Heart right ventricle (tissue), 16 donors: Measurements from ENCODE around the gene FAM210B. TPM values are rescaled to one million over a fixed set of nuclear protein-coding genes. Genes with fewer than 3 reads are reported as not detected.
"Not testable (repeated sequence)": the region's sequence is repeated elsewhere in the genome, so short reads cannot be mapped to it uniquely, and the experiment has no call there.

ENCODE experiments used
- ATAC-seq, 8 donors: fragments of 200-7000 bp; cut with Tn5 transposase; one replicate each; pipeline ENCODE4 v1.9.1; 2020; ENCODE audit warnings: mild to moderate bottlenecking in 8 of 8, moderate library complexity in 8 of 8, moderate number of reproducible peaks in 1 of 8
- DNase-seq, 2 donors: peaks; one replicate each; pipeline ENCODE4 v3.0.0-alpha.2; 2020
- H3K27ac ChIP-seq, 10 donors: fragments of 200-600 bp; sonication (generic) in 2 of 10; one replicate each; pipeline versions ENCODE4 v1.5.0 to v1.8.0; 2020 to 2022; ENCODE audit warnings: mild to moderate bottlenecking in 3 of 10
- H3K27me3 ChIP-seq, 7 donors: fragments of 200-600 bp; one replicate each; pipeline ENCODE4 v1.8.0; 2021 to 2022; ENCODE audit warnings: mild to moderate bottlenecking in 2 of 7
- H3K36me3 ChIP-seq, 9 donors: fragments of 200-600 bp; sonication (generic) in 1 of 9; one replicate each; pipeline versions ENCODE4 v1.5.0 to v1.8.0; 2020 to 2022; ENCODE audit warnings: mild to moderate bottlenecking in 2 of 9
- H3K4me1 ChIP-seq, 9 donors: fragments of 200-600 bp; sonication (generic) in 1 of 9; one replicate each; pipeline versions ENCODE4 v1.5.0 to v1.8.0; 2020 to 2022; ENCODE audit warnings: mild to moderate bottlenecking in 4 of 9
- H3K4me3 ChIP-seq, 10 donors: fragments of 200-600 bp; sonication (generic) in 2 of 10; one replicate each; pipeline versions ENCODE4 v1.5.0 to v1.8.0; 2020 to 2022; ENCODE audit warnings: mild to moderate bottlenecking in 7 of 10, moderate library complexity in 2 of 10
- H3K9me3 ChIP-seq, 11 donors: fragments of 200-600 bp in 10 of 11; sonication (generic) in 2 of 11; one replicate each; pipeline versions ENCODE4 v1.5.0 to v1.8.0; 2013 to 2022; ENCODE audit warnings: mild to moderate bottlenecking in 2 of 11, control low read depth in 1 of 11, moderate library complexity in 1 of 11
- WGBS, 2 donors: extraction: QIAGEN DNeasy Blood & Tissue Kit; methylation state at CpG; one replicate each; pipeline ENCODE4 v1.1.7; 2013; ENCODE audit warnings: inconsistent platforms in 1 of 2; 5-methylcytosine and 5-hydroxymethylcytosine counted together
- intact Hi-C, 10 donors: fragments of 100-400 bp; cut with DNase I; formaldehyde crosslinking; loops; one replicate each; pipeline versions ENCODE4 v1.11.1 to v1.14.2; 2022
- polyA plus RNA-seq, 2 donors: library from polyadenylated mRNA; stranded (reverse); fragments of 200-250 nt; gene quantifications; one replicate each; pipeline ENCODE4 v1.2.3, GENCODE V29; 2013
- total RNA-seq, 10 donors: library from RNA; stranded (reverse); fragmentation: NEBNext Ultra II Directional in 3 of 10; extraction: Animal tissue kit (Norgen Biotek cat#: 25700) in 3 of 10; gene quantifications; one replicate each; pipeline versions ENCODE4 v1.2.1 to v1.2.4, GENCODE V29; 2021 to 2023
- TF ChIP-seq, protein P1 (sequence below), 9 donors: fragments of 200-600 bp; sonication (generic) in 2 of 9; IDR thresholded peaks; one replicate each; pipeline versions ENCODE4 v1.5.0 to v1.8.0; 2021 to 2022; ENCODE audit warnings: antibody characterized with exemption in 9 of 9, mild to moderate bottlenecking in 5 of 9, moderate library complexity in 1 of 9
- donor health status: Arrhythmogenic right ventricular cardiomyopathy.
- donor health status: ischemic (EF 13 %, LVEDD 7.1; RV severe dilation, severe dysfunction).
- donor health status: healthy with polysubstance abuse.
- donor health status: DM: no; HTN: yes; CAD: no.
- donor health status: DM: no; HTN: no; CAD: no.
- donor health status: ischemic (EF 25% LVEDD 6.9; RV normal size, moderate dysfunction).
- donor health status: ischemic (EF 25% LVEDD 5.7; RV mildly dilated, moderate dysfunction).
- donor health status: healthy.
- donor health status: DM: yes; HTN: yes; CAD: no.
- donor health status: Ischemic cardiomyopathy.
- donor health status: ischemic (EF 35%, LVEDD 5.7; RV mildly dilated, moderate dysfunction).
- donor health status: nonischemic (EF 11% LVEDD 7.7; RV severe dilation, severe dysfunction).
- donor health status: DM: yes; HTN: yes; CAD: no.
- donor health status: PGD.
- donor health status: ischemic (EF 29% LVEDD 5.4; RV normal size, mild dysfunction).
- donor health status: nonischemic (EF 23%, LVEDD 6.1; RV moderate dilation, normal function).

FAM210B gene
- total and polyA plus RNA-seq, 12 donors: 27.1 to 85.2 (median 56.3) TPM

DNA sequence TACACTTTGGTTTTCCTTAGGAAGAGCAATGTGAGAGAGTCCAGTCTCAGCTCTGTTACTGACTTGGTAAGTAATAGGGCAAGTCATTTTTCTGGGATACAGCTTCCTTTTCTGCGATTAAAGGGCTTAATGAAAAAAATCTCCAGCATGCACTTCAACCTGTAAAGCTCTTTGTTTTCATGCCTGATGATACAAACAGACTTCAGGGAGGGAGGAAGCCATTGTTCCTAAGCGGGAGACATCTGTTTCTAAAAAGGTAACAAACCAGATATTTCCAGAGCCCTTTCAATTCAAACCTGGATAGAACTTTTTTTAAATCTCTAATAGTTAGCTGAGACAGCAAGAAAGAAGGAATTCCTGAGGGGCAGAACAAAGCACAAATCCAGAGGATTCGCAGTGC lies 48.1 kb downstream of the FAM210B start:
- intact Hi-C loops: loop anchor here in 2 of 10 donors (5.0 to 10.0 kb wide), 2 partner anchors 60 to 168 kb away; partner anchors contain the start of gene RTF2 (in 1 of the 2)
- no peak overlapping the region for H3K4me3 ChIP-seq
- peak overlapping the region; percentile 9 to 75 (median 64) for H3K27ac ChIP-seq
- H3K9me3 ChIP-seq: no peaks in the 10 kb centered on the region
- DNase-seq (no peak), ATAC-seq (peak in 6 of 8 donors; percentile 19 to 74 (median 51))
- TF ChIP-seq, protein P1, sequence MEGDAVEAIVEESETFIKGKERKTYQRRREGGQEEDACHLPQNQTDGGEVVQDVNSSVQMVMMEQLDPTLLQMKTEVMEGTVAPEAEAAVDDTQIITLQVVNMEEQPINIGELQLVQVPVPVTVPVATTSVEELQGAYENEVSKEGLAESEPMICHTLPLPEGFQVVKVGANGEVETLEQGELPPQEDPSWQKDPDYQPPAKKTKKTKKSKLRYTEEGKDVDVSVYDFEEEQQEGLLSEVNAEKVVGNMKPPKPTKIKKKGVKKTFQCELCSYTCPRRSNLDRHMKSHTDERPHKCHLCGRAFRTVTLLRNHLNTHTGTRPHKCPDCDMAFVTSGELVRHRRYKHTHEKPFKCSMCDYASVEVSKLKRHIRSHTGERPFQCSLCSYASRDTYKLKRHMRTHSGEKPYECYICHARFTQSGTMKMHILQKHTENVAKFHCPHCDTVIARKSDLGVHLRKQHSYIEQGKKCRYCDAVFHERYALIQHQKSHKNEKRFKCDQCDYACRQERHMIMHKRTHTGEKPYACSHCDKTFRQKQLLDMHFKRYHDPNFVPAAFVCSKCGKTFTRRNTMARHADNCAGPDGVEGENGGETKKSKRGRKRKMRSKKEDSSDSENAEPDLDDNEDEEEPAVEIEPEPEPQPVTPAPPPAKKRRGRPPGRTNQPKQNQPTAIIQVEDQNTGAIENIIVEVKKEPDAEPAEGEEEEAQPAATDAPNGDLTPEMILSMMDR (IDR thresholded peaks at IDR 0.05): no peak
- peaks cover 3 to 51% (median 34%) of the 10 kb centered on the region in 9 donors for H3K4me1 ChIP-seq
- no peaks in the 10 kb centered on the region for H3K27me3 ChIP-seq
- 73 to 80% methylated on average over 3 of the region's 3 CpGs for WGBS, 2 donors
- peaks cover 0 to 74% (median 33%) of the 10 kb centered on the region in 9 donors for H3K36me3 ChIP-seq

DNA sequence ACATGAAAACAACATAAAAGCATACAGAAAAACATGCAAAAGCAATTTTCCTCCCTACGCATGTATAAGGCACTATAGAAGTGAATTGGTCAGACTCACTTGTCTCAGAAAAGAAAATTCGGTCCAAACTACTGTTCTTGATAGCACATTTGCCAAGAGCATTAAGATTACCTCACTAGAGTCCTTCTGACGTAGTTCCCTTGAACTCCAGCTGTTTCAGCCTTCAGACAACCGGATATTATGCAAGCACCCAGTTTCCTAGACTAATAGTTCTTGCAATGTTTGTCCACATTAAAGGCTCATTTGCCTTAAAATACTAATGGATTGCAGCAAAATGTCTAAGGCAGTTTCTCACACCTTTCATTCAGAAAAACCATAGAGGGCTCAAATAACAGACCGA lies 50.7 kb downstream of the FAM210B start:
- TF ChIP-seq, protein P1 (IDR thresholded peaks at IDR 0.05): no peak
- H3K27me3 ChIP-seq: no peaks in the 10 kb centered on the region
- peaks cover 0 to 47% (median 10%) of the 10 kb centered on the region in 9 donors for H3K36me3 ChIP-seq
- peaks cover 3 to 61% (median 45%) of the 10 kb centered on the region in 9 donors for H3K4me1 ChIP-seq
- 62 to 74% methylated on average over 5 of the region's 5 CpGs for WGBS, 2 donors
- ATAC-seq (peak in 5 of 8 donors; percentile 38 to 78 (median 52)), DNase-seq (no peak)
- H3K9me3 ChIP-seq: no peaks in the 10 kb centered on the region
- H3K4me3 ChIP-seq: no peak overlapping the region
- intact Hi-C loops: loop anchor here in 2 of 10 donors (5.0 to 10.0 kb wide), 2 partner anchors 58 to 165 kb away; partner anchors contain the start of gene RTF2 (in 1 of the 2)
- H3K27ac ChIP-seq: peak overlapping the region in 7 of 10 donors; percentile 2 to 75 (median 53)

DNA sequence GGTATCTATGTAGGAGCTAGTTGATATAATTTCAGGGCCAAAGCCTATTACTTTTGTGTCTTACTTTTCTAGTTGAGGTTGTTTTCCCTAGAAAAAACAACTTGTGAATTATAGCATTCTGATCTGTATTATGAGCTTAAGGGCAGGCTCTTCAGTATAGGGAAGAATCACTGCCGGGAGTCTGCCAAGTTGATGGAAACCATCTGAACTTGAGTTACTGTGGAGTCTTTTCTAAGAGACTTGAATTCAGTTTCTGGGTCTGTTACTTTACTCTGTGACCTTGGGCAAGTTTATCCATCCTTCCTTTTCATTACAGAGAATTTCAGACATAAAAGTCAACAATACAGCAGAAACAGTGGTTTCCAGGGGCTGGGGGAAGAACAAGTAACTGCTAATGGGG lies 51.2 kb downstream of the FAM210B start:
- Histone ChIP-seq H3K36me3 (peaks cover 0 to 43% (median 7%) of the 10 kb centered on the region in 9 donors), H3K27ac (peak overlapping the region in 6 of 10 donors; percentile 2 to 75 (median 56)), H3K9me3 (no peaks in the 10 kb centered on the region), H3K4me1 (peaks cover 3 to 61% (median 49%) of the 10 kb centered on the region in 9 donors), H3K27me3 (no peaks in the 10 kb centered on the region), H3K4me3 (no peak overlapping the region)
- no peak for DNase-seq
- no peak for ATAC-seq
- intact Hi-C loops: loop anchor here in 4 of 10 donors (5.0 to 10.0 kb wide), 3 partner anchors 55 to 165 kb away; partner anchors contain the start of gene RTF2 (in 3 of the 4)
- TF ChIP-seq, protein P1 (IDR thresholded peaks at IDR 0.05): no peak
- 40 to 76% methylated on average over 1 of the region's 1 CpG for WGBS, 2 donors

DNA sequence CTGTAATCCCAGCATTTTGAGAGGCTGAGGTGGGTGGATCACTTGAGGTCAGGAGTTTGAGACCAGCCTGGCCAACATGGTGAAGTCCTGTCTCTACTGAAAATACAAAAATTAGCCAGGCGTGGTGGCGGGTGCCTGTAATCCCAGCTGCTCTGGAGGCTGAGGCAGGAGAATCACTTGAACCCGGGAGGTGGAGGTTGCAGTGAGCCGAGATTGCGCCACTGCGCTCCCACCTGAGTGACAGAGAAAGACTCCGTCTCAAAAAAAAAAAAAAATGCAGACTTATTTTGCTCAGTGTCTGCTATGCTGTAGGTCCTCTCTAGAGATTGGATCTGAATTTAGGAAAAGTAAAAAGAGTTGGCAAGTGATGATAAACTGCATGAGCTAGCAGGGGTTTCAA lies 52.5 kb downstream of the FAM210B start:
- peaks cover 3 to 61% (median 56%) of the 10 kb centered on the region in 9 donors for H3K4me1 ChIP-seq
- 89 to 93% methylated on average over 7 of the region's 7 CpGs for WGBS, 2 donors
- ATAC-seq, H3K27me3 ChIP-seq, H3K9me3 ChIP-seq, DNase-seq: not testable (repeated sequence)
- peak overlapping the region; percentile 26 to 92 (median 70) for H3K27ac ChIP-seq
- intact Hi-C loops: loop anchor here in 2 of 10 donors (5.0 to 10.0 kb wide), 2 partner anchors 54 to 56 kb away; partner anchors contain the start of gene RTF2 (in 2 of the 2)
- H3K36me3 ChIP-seq: peaks cover 0 to 30% (median 0%) of the 10 kb centered on the region in 9 donors
- peak overlapping the region in 2 of 10 donors; percentile 28 to 60 for H3K4me3 ChIP-seq
